Colonic mucosa (tissue), 4 donors: ENCODE data around the gene TENM4. TPM values are rescaled to one million over a fixed set of nuclear protein-coding genes. Genes with fewer than 3 reads are reported as not detected.

ENCODE experiments used
- DNase-seq: peaks from one replicate; pipeline ENCODE4 v3.0.0-alpha.2; 2020
- H3K27ac ChIP-seq: fragments of 200-600 bp; one replicate; pipeline ENCODE4 v1.8.0; 2021
- H3K27me3 ChIP-seq: fragments of 200-600 bp; one replicate; pipeline ENCODE4 v1.8.0; 2021
- H3K36me3 ChIP-seq: fragments of 200-600 bp; one replicate; pipeline ENCODE4 v1.8.0; 2021
- H3K4me1 ChIP-seq: fragments of 200-600 bp; one replicate; pipeline ENCODE4 v1.8.0; 2021; ENCODE audit warnings: mild to moderate bottlenecking
- H3K4me3 ChIP-seq: fragments of 200-600 bp; one replicate; pipeline ENCODE4 v1.8.0; 2021
- H3K9ac ChIP-seq, 2 donors: one replicate each; pipeline ENCODE4 v1.7.0; 2013; ENCODE audit warnings: control low read depth in 2 of 2, low read depth in 2 of 2, low read length in 2 of 2
- H3K9me3 ChIP-seq: fragments of 200-600 bp; one replicate; pipeline ENCODE4 v1.8.0; 2021
- CTCF ChIP-seq: fragments of 200-600 bp; IDR thresholded peaks from one replicate; pipeline ENCODE4 v1.8.0; 2022; ENCODE audit warnings: antibody characterized with exemption, mild to moderate bottlenecking
- intact Hi-C: fragments of 100-400 bp; cut with DNase I; formaldehyde crosslinking; loops from one replicate; pipeline ENCODE4 v1.14.1; 2022
- total RNA-seq, 2 donors: library from RNA; stranded (reverse); fragmentation: NEBNext Ultra II Directional in 1 of 2; extraction: Animal tissue kit (Norgen Biotek cat#: 25700) in 1 of 2; gene quantifications; one replicate each; pipeline ENCODE4 v1.2.1, GENCODE V29; 2021
- donor health status: healthy.
- donor health status: DM: no; HTN: no; CAD: no.
- donor health status: DM: no; HTN: no; CAD: no.

The TENM4 gene
- total RNA-seq, 2 donors from 2014 or later: 0.48 to 1.2 TPM

DNA sequence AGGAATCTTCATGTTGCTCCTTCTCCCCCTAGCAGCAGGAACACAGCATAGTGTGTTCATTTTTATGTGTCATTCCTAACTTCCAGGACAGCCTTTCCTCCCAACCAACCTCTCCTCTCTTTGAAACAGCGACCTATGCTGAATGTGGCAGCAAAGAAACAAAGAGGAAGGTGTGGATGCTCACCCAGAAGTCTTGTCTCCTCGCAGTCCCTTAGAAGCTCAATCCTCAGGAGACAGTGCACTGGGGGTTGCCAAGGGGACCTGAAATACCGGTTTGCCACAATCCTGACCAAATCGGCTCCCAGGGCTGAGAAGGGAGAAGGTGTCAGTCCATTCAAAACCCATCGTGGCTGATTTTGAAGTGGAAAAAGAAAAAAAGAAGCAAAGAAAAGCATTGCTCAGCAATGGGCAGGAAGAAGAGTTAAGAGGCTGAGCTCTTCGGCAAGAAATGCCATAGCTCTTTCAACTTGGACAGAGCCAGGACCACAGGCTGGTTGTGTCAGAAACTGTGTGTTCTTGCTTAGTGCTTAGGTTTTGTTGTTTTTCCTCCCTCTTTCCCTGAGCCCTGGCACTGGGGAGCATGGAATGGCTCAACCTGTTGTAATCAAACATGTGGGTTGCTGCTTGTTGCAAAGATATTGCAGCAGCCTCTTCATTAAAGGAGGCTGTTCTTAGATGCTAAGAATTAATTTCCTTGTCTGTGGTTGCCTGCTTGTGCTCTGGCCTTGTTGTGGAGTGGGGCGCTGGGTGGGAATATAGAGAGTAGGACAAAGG is 30.4 kb upstream of the TENM4 start:
- no peaks in the 10 kb centered on the region for H3K36me3 ChIP-seq
- no peaks in the 10 kb centered on the region for H3K9me3 ChIP-seq
- no peak overlapping the region for H3K9ac ChIP-seq
- DNase-seq: no peak
- H3K4me3 ChIP-seq: no peak overlapping the region
- H3K27ac ChIP-seq: no peak overlapping the region
- no peak for TF ChIP-seq CTCF
- intact Hi-C loops: no loop called here
- H3K27me3 ChIP-seq: no peaks in the 10 kb centered on the region
- H3K4me1 ChIP-seq: no peaks in the 10 kb centered on the region

GRCh38 chr11:79470161-79470560 is 29.3 kb upstream of the TENM4 start:
- no peak for TF ChIP-seq CTCF
- no peaks in the 10 kb centered on the region for H3K9me3 ChIP-seq
- no peaks in the 10 kb centered on the region for H3K36me3 ChIP-seq
- no peak for DNase-seq
- no peak overlapping the region for H3K4me3 ChIP-seq
- no peak overlapping the region for H3K27ac ChIP-seq
- intact Hi-C loops: no loop called here
- no peaks in the 10 kb centered on the region for H3K4me1 ChIP-seq
- no peak overlapping the region for H3K9ac ChIP-seq
- no peaks in the 10 kb centered on the region for H3K27me3 ChIP-seq

- Histone ChIP-seq H3K27ac (no peak overlapping the region), H3K4me3 (no peak overlapping the region), H3K36me3 (no peaks in the 10 kb centered on the region), H3K9me3 (no peaks in the 10 kb centered on the region), H3K4me1 (no peaks in the 10 kb centered on the region), H3K9ac (no peak overlapping the region), H3K27me3 (no peaks in the 10 kb centered on the region)
- intact Hi-C loops: no loop called here
- TF ChIP-seq CTCF: no peak
- DNase-seq: peak; percentile 19
Observed at GRCh38 chr11:79467761-79468160, 26.9 kb upstream of the TENM4 start.

DNA sequence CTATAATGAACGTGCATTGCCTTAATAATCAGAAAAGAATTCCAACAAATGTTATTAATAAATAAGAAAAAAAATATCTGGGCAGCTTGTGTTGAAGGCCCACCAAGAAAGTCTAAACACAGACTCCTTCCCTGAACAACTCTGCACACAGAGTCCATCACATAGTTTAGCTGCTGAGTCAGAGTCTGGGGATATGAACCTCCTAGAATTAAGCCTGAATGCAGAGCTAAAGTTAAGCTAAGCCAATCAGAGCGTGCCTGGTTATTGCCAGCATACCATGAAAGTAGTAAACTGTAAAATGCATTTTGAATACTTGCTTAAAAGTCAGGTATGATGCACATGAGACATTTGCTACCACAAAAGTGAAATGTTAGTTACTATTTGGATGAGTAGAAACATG is 25.6 kb upstream of the TENM4 start:
- no peaks in the 10 kb centered on the region for H3K27me3 ChIP-seq
- no peaks in the 10 kb centered on the region for H3K36me3 ChIP-seq
- no peak overlapping the region for H3K4me3 ChIP-seq
- intact Hi-C loops: no loop called here
- H3K9ac ChIP-seq: no peak overlapping the region
- H3K27ac ChIP-seq: no peak overlapping the region
- H3K9me3 ChIP-seq: no peaks in the 10 kb centered on the region
- no peak for TF ChIP-seq CTCF
- H3K4me1 ChIP-seq: no peaks in the 10 kb centered on the region
- DNase-seq: no peak

DNA sequence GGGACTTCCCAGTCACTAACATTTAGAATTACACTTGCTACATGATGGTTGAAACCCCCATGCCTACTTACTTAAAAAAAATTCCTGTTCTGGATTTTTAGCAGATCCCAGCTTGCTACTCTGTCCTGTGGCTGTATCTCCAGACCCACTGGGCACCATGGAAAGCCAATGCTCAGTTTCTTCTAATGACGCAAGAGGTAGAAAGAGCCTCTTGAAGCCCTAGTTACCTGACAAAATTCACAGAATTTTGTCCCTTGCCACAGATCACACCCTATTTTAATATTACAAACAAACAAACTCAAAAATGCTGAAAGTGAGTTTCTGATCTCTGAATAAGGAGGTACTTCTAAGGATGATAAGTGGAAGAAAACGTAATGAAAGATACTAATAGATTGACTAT is 24.3 kb upstream of the TENM4 start:
- intact Hi-C loops: no loop called here
- Histone ChIP-seq H3K4me1 (no peaks in the 10 kb centered on the region), H3K9ac (no peak overlapping the region), H3K27me3 (no peaks in the 10 kb centered on the region), H3K27ac (no peak overlapping the region), H3K9me3 (no peaks in the 10 kb centered on the region), H3K36me3 (no peaks in the 10 kb centered on the region), H3K4me3 (no peak overlapping the region)
- no peak for DNase-seq
- TF ChIP-seq CTCF: no peak
